K562 (cell line): ENCODE measurements around the gene ECSCR. TPM values are rescaled to one million over a fixed set of nuclear protein-coding genes. Genes with fewer than 3 reads are reported as not detected.
A peak's percentile ranks its signal among the peaks of the same experiment; 100 is the strongest.

Source experiments
- ATAC-seq: fragments of 200-7000 bp; cut with Tn5 transposase; 3 replicates; pipeline ENCODE4 v1.9.1; 2020; ENCODE audit warnings: moderate library complexity
- BruUV-seq: library from RNA; stranded (reverse); fragments of 400-500 nt; replicated peaks from 2 replicates; lab custom pipeline; 2021; lab: Mats Ljungman, UMichigan
- CTCF ChIA-PET: fragments of 300-600 bp; formaldehyde crosslinking; extraction: SDS; loops from one replicate; lab custom pipeline; 2021; ENCODE audit warnings: low intra/inter-chr PET ratio; lab: Yijun Ruan, JAX
- POLR2A ChIA-PET: fragments of 300-600, 350-650 bp; sonication (Branson Sonifier 250); formaldehyde crosslinking; extraction: SDS; loops from one replicate; lab custom pipeline; 2021; ENCODE audit warnings: antibody characterized with exemption, inconsistent platforms; lab: Yijun Ruan, JAX
- DNase-seq, 4 experiments: peaks; one replicate each; pipeline versions ENCODE4 v3.0.0 to v3.0.0-alpha.2; 2011 to 2018; ENCODE audit warnings: low spot score in 3 of 4, mixed read lengths in 3 of 4; ENCODE audit errors: extremely low read depth in 1 of 4
- FAIRE-seq: peaks from 2 replicates; lab custom pipeline; 2011; peaks lifted over from hg19 to GRCh38; lab: Jason Lieb, UNC
- H2AFZ ChIP-seq: 2 replicates; pipeline ENCODE4 v1.6.0; 2011; ENCODE audit warnings: low read depth, low read length, control low read depth, inconsistent platforms
- H3K27ac ChIP-seq: fragments of 200-600 bp; 3 replicates; pipeline ENCODE4 v1.8.0; 2011; ENCODE audit warnings: low read depth, mild to moderate bottlenecking, control low read depth, inconsistent platforms, low read length, moderate library complexity, mixed read lengths; ENCODE audit errors: extremely low read depth
- H3K27me3 ChIP-seq, 2 experiments: fragments of 300-600 bp in 1 of 2; 2 replicates in 1 of 2; 3 replicates in 1 of 2; pipeline versions ENCODE4 v1.6.0 to v1.8.0; 2011; ENCODE audit warnings: inconsistent platforms in 2 of 2, low read length in 2 of 2, mild to moderate bottlenecking in 1 of 2, mixed read lengths in 1 of 2, moderate library complexity in 1 of 2; ENCODE audit not compliant: control insufficient read depth in 2 of 2, insufficient read depth in 2 of 2
- H3K36me3 ChIP-seq: fragments of 300-600 bp; 3 replicates; pipeline ENCODE4 v1.8.0; 2011; ENCODE audit warnings: mild to moderate bottlenecking, low read length, inconsistent platforms; ENCODE audit not compliant: control insufficient read depth, insufficient read depth
- H3K4me1 ChIP-seq, 2 experiments: fragments of 200-600 bp in 1 of 2; replicated peaks in 1 of 2; 2 replicates in 1 of 2; 3 replicates in 1 of 2; pipeline versions ENCODE4 v1.5.1 to v1.8.0; 2011; ENCODE audit warnings: inconsistent platforms in 2 of 2, low read length in 2 of 2, mild to moderate bottlenecking in 1 of 2, mixed read lengths in 1 of 2, moderate library complexity in 1 of 2; ENCODE audit not compliant: control insufficient read depth in 2 of 2, insufficient read depth in 2 of 2
- H3K4me2 ChIP-seq: 2 replicates; pipeline ENCODE4 v1.6.1; 2011; ENCODE audit warnings: low read length, control low read depth, inconsistent platforms, mixed read lengths; ENCODE audit not compliant: insufficient read depth
- H3K4me3 ChIP-seq: fragments of 200-600 bp; sonication (generic), shearing (Covaris generic); 2 replicates; pipeline ENCODE4 v1.5.1; 2016; ENCODE audit warnings: control low read depth, inconsistent platforms
- H3K79me2 ChIP-seq: fragments of 200-600 bp; 3 replicates; pipeline ENCODE4 v1.8.0; 2011; ENCODE audit warnings: low read length, inconsistent platforms; ENCODE audit not compliant: control insufficient read depth, insufficient read depth
- H3K9ac ChIP-seq, 2 experiments: 2 replicates each; pipeline versions ENCODE4 v1.6.0 to v1.6.1; 2011; ENCODE audit warnings: low read depth in 2 of 2, low read length in 2 of 2, control low read depth in 1 of 2, inconsistent platforms in 1 of 2, mild to moderate bottlenecking in 1 of 2, mixed read lengths in 1 of 2; ENCODE audit not compliant: insufficient read depth in 1 of 2
- H3K9me1 ChIP-seq: one replicate; pipeline ENCODE4 v1.6.0; 2011; ENCODE audit warnings: inconsistent platforms, mild to moderate bottlenecking, low read length, moderate library complexity; ENCODE audit not compliant: control insufficient read depth, insufficient read depth
- H3K9me3 ChIP-seq: replicated peaks from 2 replicates; pipeline ENCODE4 v1.5.1; 2011; ENCODE audit warnings: low read depth, low read length, inconsistent platforms; ENCODE audit not compliant: control insufficient read depth, insufficient read depth
- H4K20me1 ChIP-seq: replicated peaks from 2 replicates; pipeline ENCODE4 v1.6.1; 2011; ENCODE audit warnings: low read length, inconsistent platforms, mixed read lengths; ENCODE audit not compliant: control insufficient read depth, insufficient read depth
- MGA ChIP-seq: fragments of 450-650 bp; IDR thresholded peaks from 2 replicates; pipeline ENCODE4 v1.6.1; 2016; ENCODE audit warnings: mild to moderate bottlenecking, moderate library complexity
- NKRF ChIP-seq: fragments of 450-650 bp; IDR thresholded peaks from 2 replicates; pipeline ENCODE4 v1.6.1; 2016; ENCODE audit warnings: borderline replicate concordance
- ZFX ChIP-seq: sonication (generic); formaldehyde crosslinking; IDR thresholded peaks from 2 replicates; pipeline ENCODE4 v1.8.0; 2022; ENCODE audit warnings: mild to moderate bottlenecking, missing genetic modification reagents, moderate library complexity
- WGBS: fragments of 100-300 bp; shearing (Covaris generic); methylation state at CpG from one replicate; pipeline ENCODE4 v1.1.6; 2016; ENCODE audit warnings: low coverage, mixed read lengths; ENCODE audit not compliant: insufficient coverage; ENCODE audit errors: missing lambda C conversion rate; 5-methylcytosine and 5-hydroxymethylcytosine counted together
- in situ Hi-C: fragments of 300-500 bp; cut with MboI; formaldehyde crosslinking; loops from 4 replicates; pipeline ENCODE4 v1.15.0; 2018; ENCODE audit warnings: inconsistent platforms, mixed read lengths
- intact Hi-C: fragments of 100-400 bp; cut with micrococcal nuclease; formaldehyde crosslinking; loops from 2 replicates; pipeline ENCODE4 v1.14.2; 2022
- polyA plus RNA-seq, 8 experiments: library from polyadenylated mRNA; depleted of rRNA in 4 of 8; stranded (reverse) in 5 of 8; unstranded in 3 of 8; fragments of >200 nt; fragmentation: Nextera tagmentation in 2 of 8; fragmentation: Illumina TruSeq in 1 of 8; extraction: Ambion mirVana in 2 of 8; extraction: Trizol in 1 of 8; gene quantifications; 2 replicates each; pipeline versions ENCODE4 v1.2.1 to v1.2.3, GENCODE V29; 2011 to 2014; ENCODE audit warnings: inconsistent platforms in 1 of 8, missing spikeins in 1 of 8
- total RNA-seq, 7 experiments: library from RNA; depleted of rRNA in 6 of 7; stranded (reverse); fragments of >200 nt in 6 of 7; fragmentation: Illumina TruSeq in 2 of 7; extraction: Trizol in 2 of 7; gene quantifications; 2 replicates each; pipeline versions ENCODE4 v1.2.1 to v1.2.3, GENCODE V29; 2011 to 2021; ENCODE audit warnings: low replicate concordance in 1 of 7

Gene ECSCR
- total and polyA plus RNA-seq, 9 of the 15 experiments (the other 6 are each of a cell fraction or from before 2014, with no cell fraction given) = 0.10 to 0.25 (median 0.13) TPM; not detected in 6

GRCh38 chr5:139456776-139457175 lies 5.8 kb downstream of the ECSCR start:
- TF ChIP-seq ZFX (CRISPR knock-in tag) (peak; percentile 26; the same call in 1 of the 2 replicates), NKRF (no peak), MGA (no peak)
- no peak overlapping the region for H3K9ac ChIP-seq
- H2AFZ ChIP-seq = peak overlapping the region; percentile 38
- POLR2A ChIA-PET = interaction anchor here (0.6 kb wide), 1 partner anchor 1757 kb away, joined by 3 read pairs; no protein-coding TSS in a partner anchor
- no peaks in the 10 kb centered on the region for H3K79me2 ChIP-seq
- ATAC-seq (no peak; the same call in 2 of the 3 replicates), FAIRE-seq (no peak), DNase-seq (no peak)
- 78% methylated on average over 11 of the region's 12 CpGs for WGBS
- CTCF ChIA-PET = no interaction called here
- no peak overlapping the region for H3K4me2 ChIP-seq
- no peaks in the 10 kb centered on the region for H3K27me3 ChIP-seq
- BruUV-seq = no TSS peak
- H3K9me3 ChIP-seq = no peaks in the 10 kb centered on the region
- H3K9me1 ChIP-seq = peaks cover 4% of the 10 kb centered on the region
- H3K4me1 ChIP-seq = peaks cover 0 to 15% of the 10 kb centered on the region in 2 experiments; a peak in 2 of 5 replicates
- no peaks in the 10 kb centered on the region for H4K20me1 ChIP-seq
- in situ Hi-C loops (no loop called here), intact Hi-C loops (no loop called here)
- no peak overlapping the region for H3K27ac ChIP-seq
- no peak overlapping the region for H3K4me3 ChIP-seq
- H3K36me3 ChIP-seq = no peaks in the 10 kb centered on the region
